Thyroid gland (tissue), 4 donors: ENCODE measurements around the gene HS3ST3A1. TPM values are rescaled to one million over a fixed set of nuclear protein-coding genes. Genes with fewer than 3 reads are reported as not detected.
"Not testable (repeated sequence)": the region's sequence is repeated elsewhere in the genome, so short reads cannot be mapped to it uniquely, and the experiment has no call there.

Source experiments
- DNase-seq, 2 donors: peaks; one replicate each; pipeline ENCODE4 v3.0.0-alpha.2; 2019
- H3K27ac ChIP-seq, 3 donors: fragments of 200-600 bp; sonication (generic); 1 replicate in 2 of 3; 2 replicates in 1 of 3; pipeline ENCODE4 v1.5.1; 2016 to 2019; ENCODE audit warnings: mild to moderate bottlenecking in 1 of 3, moderate library complexity in 1 of 3
- H3K27me3 ChIP-seq: fragments of 200-600 bp; sonication (generic); one replicate; pipeline ENCODE4 v1.5.1; 2019
- H3K36me3 ChIP-seq, 2 donors: fragments of 200-600 bp; sonication (generic); one replicate each; pipeline ENCODE4 v1.5.1; 2016 to 2019
- H3K4me1 ChIP-seq, 2 donors: fragments of 200-600 bp; sonication (generic); one replicate each; pipeline ENCODE4 v1.5.1; 2017 to 2019
- H3K4me3 ChIP-seq, 3 donors: fragments of 200-600 bp; sonication (generic); replicated peaks in 1 of 3; 1 replicate in 2 of 3; 2 replicates in 1 of 3; pipeline ENCODE4 v1.5.1; 2016; ENCODE audit warnings: mild to moderate bottlenecking in 1 of 3
- H3K9me3 ChIP-seq: fragments of 200-600 bp; sonication (generic); one replicate; pipeline ENCODE4 v1.5.1; 2017
- POLR2A ChIP-seq, 2 donors: fragments of 450-650 bp; IDR thresholded peaks; one replicate each; pipeline ENCODE4 v1.6.1; 2017; ENCODE audit warnings: antibody characterized with exemption in 2 of 2, mild to moderate bottlenecking in 2 of 2, moderate library complexity in 1 of 2
- WGBS, 2 donors: methylation state at CpG; one replicate each; pipeline ENCODE4 v1.1.5; 2017; 5-methylcytosine and 5-hydroxymethylcytosine counted together
- intact Hi-C: fragments of 100-400 bp; cut with DNase I; formaldehyde crosslinking; loops from one replicate; pipeline ENCODE4 v1.15.1; 2023
- total RNA-seq, 4 donors: library from RNA; depleted of rRNA; stranded (reverse); fragments of >200 nt; gene quantifications; one replicate each; pipeline ENCODE4 v1.2.3, GENCODE V29; 2016
- TF ChIP-seq, protein P1 (sequence below), 6 experiments: fragments of 200-600 bp in 3 of 6; fragments of 450-650 bp in 3 of 6; sonication (generic) in 3 of 6; IDR thresholded peaks; one replicate each; pipeline ENCODE4 v1.5.1; 2016 to 2019; ENCODE audit warnings: antibody characterized with exemption in 6 of 6, mild to moderate bottlenecking in 2 of 6, inconsistent platforms in 1 of 6, moderate library complexity in 1 of 6

Gene HS3ST3A1
- total RNA-seq, 4 donors from 2014 or later: 0.98 to 2.1 (median 1.8) TPM

DNA sequence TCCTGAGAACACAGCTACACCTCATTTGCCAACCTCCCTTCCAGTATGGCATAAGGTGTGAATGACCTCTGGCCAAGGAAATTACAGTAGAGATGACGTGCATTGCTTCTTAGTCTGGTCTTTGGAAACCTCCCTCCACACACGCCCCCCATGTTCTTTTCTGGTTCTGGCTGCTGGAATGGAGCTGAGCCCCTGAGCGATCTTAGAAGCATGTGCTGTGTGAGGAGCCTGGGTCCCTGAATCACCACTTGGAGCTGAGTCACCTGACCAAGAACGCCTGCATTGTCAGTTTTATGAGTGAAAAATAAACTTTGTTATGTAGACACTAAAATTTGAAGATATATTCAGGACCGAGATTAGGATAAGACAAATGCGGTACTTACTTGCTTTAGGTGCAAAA is 51.4 kb downstream of the HS3ST3A1 start:
- Histone ChIP-seq H3K4me3 (no peak overlapping the region), H3K27ac (no peak overlapping the region), H3K9me3 (no peaks in the 10 kb centered on the region), H3K36me3 (no peaks in the 10 kb centered on the region), H3K4me1 (no peaks in the 10 kb centered on the region), H3K27me3 (no peaks in the 10 kb centered on the region)
- no peak for DNase-seq
- intact Hi-C loops: no loop called here
- TF ChIP-seq POLR2A (IDR thresholded peaks at IDR 0.05): no peak
- TF ChIP-seq, protein P1, sequence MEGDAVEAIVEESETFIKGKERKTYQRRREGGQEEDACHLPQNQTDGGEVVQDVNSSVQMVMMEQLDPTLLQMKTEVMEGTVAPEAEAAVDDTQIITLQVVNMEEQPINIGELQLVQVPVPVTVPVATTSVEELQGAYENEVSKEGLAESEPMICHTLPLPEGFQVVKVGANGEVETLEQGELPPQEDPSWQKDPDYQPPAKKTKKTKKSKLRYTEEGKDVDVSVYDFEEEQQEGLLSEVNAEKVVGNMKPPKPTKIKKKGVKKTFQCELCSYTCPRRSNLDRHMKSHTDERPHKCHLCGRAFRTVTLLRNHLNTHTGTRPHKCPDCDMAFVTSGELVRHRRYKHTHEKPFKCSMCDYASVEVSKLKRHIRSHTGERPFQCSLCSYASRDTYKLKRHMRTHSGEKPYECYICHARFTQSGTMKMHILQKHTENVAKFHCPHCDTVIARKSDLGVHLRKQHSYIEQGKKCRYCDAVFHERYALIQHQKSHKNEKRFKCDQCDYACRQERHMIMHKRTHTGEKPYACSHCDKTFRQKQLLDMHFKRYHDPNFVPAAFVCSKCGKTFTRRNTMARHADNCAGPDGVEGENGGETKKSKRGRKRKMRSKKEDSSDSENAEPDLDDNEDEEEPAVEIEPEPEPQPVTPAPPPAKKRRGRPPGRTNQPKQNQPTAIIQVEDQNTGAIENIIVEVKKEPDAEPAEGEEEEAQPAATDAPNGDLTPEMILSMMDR (IDR thresholded peaks at IDR 0.05): no peak
- WGBS, 2 donors: 95 to 98% methylated on average over 6 of the region's 6 CpGs

GRCh38 chr17:13548576-13548975 is 53.2 kb downstream of the HS3ST3A1 start:
- H3K27me3 ChIP-seq, H3K36me3 ChIP-seq, DNase-seq, H3K4me3 ChIP-seq, intact Hi-C loops, H3K27ac ChIP-seq, H3K9me3 ChIP-seq, H3K4me1 ChIP-seq: not testable (repeated sequence)
- WGBS, 2 donors: 93 to 97% methylated on average over 6 of the region's 6 CpGs

DNA sequence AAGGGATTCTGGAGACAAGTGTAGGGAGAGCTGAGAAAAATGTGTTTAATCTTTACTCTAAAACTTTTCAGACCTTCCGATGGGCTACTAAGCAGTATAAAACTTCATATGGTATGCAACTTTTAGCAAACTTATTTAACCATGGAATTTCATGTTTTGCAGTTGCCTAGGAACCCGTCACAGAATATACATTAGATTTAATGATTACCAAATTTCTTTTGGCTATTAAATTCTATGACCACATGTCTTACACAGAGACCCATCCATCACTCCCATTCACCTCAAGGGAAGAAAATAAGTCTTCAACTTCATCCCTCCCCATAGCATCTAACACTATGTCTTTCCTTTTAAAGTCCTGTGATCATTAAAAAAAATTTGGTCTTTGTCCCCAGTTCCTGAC is 54.9 kb downstream of the HS3ST3A1 start:
- Histone ChIP-seq H3K36me3 (no peaks in the 10 kb centered on the region), H3K27ac (no peak overlapping the region), H3K27me3 (no peaks in the 10 kb centered on the region), H3K4me3 (no peak overlapping the region), H3K9me3 (no peaks in the 10 kb centered on the region), H3K4me1 (no peaks in the 10 kb centered on the region)
- DNase-seq: no peak
- intact Hi-C loops: no loop called here
- 91 to 96% methylated on average over 2 of the region's 2 CpGs for WGBS, 2 donors
- TF ChIP-seq, protein P1 (IDR thresholded peaks at IDR 0.05): no peak
- no peak for TF ChIP-seq POLR2A (IDR thresholded peaks at IDR 0.05)

DNA sequence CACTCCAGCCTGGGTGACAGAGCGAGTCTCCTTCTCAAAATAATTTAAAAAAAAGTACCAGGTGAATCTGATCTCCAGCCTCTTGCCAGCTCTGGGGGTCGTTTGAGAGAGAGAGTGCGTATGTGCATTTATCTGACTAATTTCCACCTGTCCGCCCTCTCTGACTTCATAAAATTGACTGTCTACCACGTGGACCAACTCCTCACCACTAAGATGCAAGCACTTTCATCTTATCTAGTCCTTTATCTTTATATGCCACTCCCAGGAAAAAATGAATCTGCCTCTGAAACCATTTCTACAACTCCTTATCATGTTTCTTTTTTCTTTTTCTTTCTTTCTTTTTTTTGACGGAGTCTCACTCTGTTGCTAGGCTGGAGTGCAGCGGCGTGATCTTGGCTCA is 55.8 kb downstream of the HS3ST3A1 start:
- WGBS, 2 donors: 75% methylated on average over 8 of the region's 8 CpGs
- Histone ChIP-seq H3K4me1 (no peaks in the 10 kb centered on the region), H3K27ac (no peak overlapping the region), H3K27me3 (no peaks in the 10 kb centered on the region), H3K9me3 (no peaks in the 10 kb centered on the region), H3K4me3 (no peak overlapping the region), H3K36me3 (no peaks in the 10 kb centered on the region)
- DNase-seq: no peak
- intact Hi-C loops: no loop called here
- TF ChIP-seq, protein P1 (IDR thresholded peaks at IDR 0.05): no peak
- TF ChIP-seq POLR2A (IDR thresholded peaks at IDR 0.05): no peak

DNA sequence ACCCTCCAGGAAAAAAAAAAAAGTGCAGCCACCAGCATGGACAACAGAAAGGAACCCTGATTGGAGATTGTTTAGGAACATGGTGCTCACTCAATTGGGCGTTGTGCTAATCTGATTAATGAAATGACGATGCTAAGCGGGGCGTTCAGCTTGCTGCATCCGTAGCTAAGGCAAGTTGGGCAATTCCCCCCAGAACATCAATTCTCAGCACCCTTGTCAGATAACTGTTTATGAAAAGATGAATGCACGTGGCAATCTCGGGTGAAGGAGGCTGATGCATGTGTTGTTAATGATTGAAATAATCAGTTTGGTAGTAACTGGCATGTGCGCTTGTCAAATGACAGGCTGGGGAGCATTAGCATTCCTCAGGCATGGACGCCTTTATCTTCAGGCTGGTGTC is 57.0 kb downstream of the HS3ST3A1 start:
- Histone ChIP-seq H3K4me1 (no peaks in the 10 kb centered on the region), H3K4me3 (no peak overlapping the region), H3K27ac (no peak overlapping the region), H3K36me3 (no peaks in the 10 kb centered on the region), H3K9me3 (no peaks in the 10 kb centered on the region), H3K27me3 (no peaks in the 10 kb centered on the region)
- intact Hi-C loops: no loop called here
- TF ChIP-seq POLR2A (IDR thresholded peaks at IDR 0.05): no peak
- TF ChIP-seq, protein P1 (IDR thresholded peaks at IDR 0.05): no peak
- WGBS, 2 donors: 84 to 90% methylated on average over 9 of the region's 9 CpGs
- DNase-seq: no peak

DNA sequence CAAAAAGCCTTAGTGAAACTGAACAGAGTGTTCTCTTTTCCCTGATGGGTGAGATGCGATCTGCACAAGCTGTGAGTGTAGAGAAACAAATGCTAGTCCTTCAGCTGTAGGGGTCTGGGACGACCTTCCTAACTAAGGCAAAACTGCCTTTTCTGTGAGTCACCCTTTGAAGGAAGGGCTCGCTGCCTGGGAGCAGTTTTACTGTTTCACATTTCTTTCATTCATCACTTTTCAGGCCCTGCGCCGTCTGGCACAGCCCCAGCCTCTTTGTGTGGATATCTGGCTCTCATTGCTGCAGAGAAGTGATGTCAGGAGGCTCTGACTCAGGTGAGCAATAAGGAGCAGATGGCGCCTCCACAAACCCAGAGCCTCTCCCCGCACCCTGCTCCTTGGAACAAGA is 57.4 kb downstream of the HS3ST3A1 start:
- no peaks in the 10 kb centered on the region for H3K9me3 ChIP-seq
- H3K4me3 ChIP-seq: no peak overlapping the region
- no peak for DNase-seq
- H3K36me3 ChIP-seq: no peaks in the 10 kb centered on the region
- intact Hi-C loops: no loop called here
- H3K4me1 ChIP-seq: no peaks in the 10 kb centered on the region
- H3K27me3 ChIP-seq: no peaks in the 10 kb centered on the region
- H3K27ac ChIP-seq: no peak overlapping the region
- TF ChIP-seq, protein P1 (IDR thresholded peaks at IDR 0.05): no peak
- no peak for TF ChIP-seq POLR2A (IDR thresholded peaks at IDR 0.05)
- WGBS, 2 donors: 61 to 69% methylated on average over 7 of the region's 7 CpGs
